GM21390 (cell line): ENCODE data around the gene ZNF576.
"Not testable (repeated sequence)": the region's sequence is repeated elsewhere in the genome, so short reads cannot be mapped to it uniquely, and the experiment has no call there.

Experiments
- ATAC-seq: cut with Tn5 transposase; IDR thresholded peaks from one replicate; pipeline ENCODE4 v1.9.1; 2021; ENCODE audit not compliant: unreplicated experiment

ZNF576 gene

GRCh38 chr19:43595999-43596841 lies at the start of gene ZNF576, which contains the start of gene IRGQ:
TSS of gene ZNF576 (plus strand) at chr19:43596595. CDS start at chr19:43597109, 514 bp downstream.
TSS of gene IRGQ (minus strand) at chr19:43596134. CDS start at chr19:43595338, 796 bp downstream.
- peak; percentile 71 for ATAC-seq

- ATAC-seq, result not testable (repeated sequence)
Observed at GRCh38 chr19:43547926-43548325, 48.5 kb upstream of the ZNF576 start.

GRCh38 chr19:43548706-43549105 lies 47.7 kb upstream of the ZNF576 start:
- no peak for ATAC-seq

- no peak for ATAC-seq
Observed at GRCh38 chr19:43551399-43552197, 44.8 kb upstream of the ZNF576 start.

GRCh38 chr19:43552198-43552450 lies 44.3 kb upstream of the ZNF576 start:
- no peak for ATAC-seq

GRCh38 chr19:43552616-43553015 lies 43.8 kb upstream of the ZNF576 start:
- ATAC-seq, result no peak

GRCh38 chr19:43553656-43554055 lies 42.7 kb upstream of the ZNF576 start:
- ATAC-seq, result no peak

GRCh38 chr19:43554317-43554895 lies 42.0 kb upstream of the ZNF576 start:
- ATAC-seq, result no peak

GRCh38 chr19:43555185-43555770 lies 41.1 kb upstream of the ZNF576 start:
- no peak for ATAC-seq

GRCh38 chr19:43560687-43561086 lies 35.7 kb upstream of the ZNF576 start:
- no peak for ATAC-seq

GRCh38 chr19:43561139-43561970 lies 35.0 kb upstream of the ZNF576 start:
- no peak for ATAC-seq

- ATAC-seq, result no peak
Observed at GRCh38 chr19:43562226-43562697, 34.1 kb upstream of the ZNF576 start.

- ATAC-seq, result peak; percentile 69
Observed at GRCh38 chr19:43562698-43563241, 33.6 kb upstream of the ZNF576 start.

GRCh38 chr19:43563816-43564457 lies 32.5 kb upstream of the ZNF576 start:
- no peak for ATAC-seq

- no peak for ATAC-seq
Observed at GRCh38 chr19:43564800-43565199, 31.6 kb upstream of the ZNF576 start.

GRCh38 chr19:43569657-43570056 lies 26.7 kb upstream of the ZNF576 start:
- no peak for ATAC-seq

- no peak for ATAC-seq
Observed at GRCh38 chr19:43570174-43570791, 26.1 kb upstream of the ZNF576 start.

GRCh38 chr19:43572171-43572588 lies 24.2 kb upstream of the ZNF576 start:
- no peak for ATAC-seq
